Measurements from ENCODE around the gene CSNK1D.

CSNK1D gene

DNA sequence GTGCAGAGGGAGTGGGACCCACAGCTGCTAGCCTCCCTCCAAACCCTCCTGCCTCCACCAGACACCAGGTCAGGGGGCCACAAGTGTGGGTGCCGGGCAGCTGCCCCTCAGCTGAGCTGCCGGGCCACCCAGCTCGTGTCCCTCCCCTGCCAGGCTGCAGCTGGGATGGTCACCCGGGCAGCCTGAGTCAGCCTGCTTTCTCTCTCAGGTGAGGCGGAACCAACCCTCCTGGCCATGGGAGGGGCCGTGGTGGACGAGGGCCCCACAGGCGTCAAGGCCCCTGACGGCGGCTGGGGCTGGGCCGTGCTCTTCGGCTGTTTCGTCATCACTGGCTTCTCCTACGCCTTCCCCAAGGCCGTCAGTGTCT is 37.7 kb downstream of the CSNK1D start:
- no peak for FAIRE-seq
- no peak for DNase-seq (ENCODE audit: insufficient read length, low spot score)
- no peak for TF ChIP-seq POLR2A (IDR thresholded peaks at IDR 0.05; ENCODE audit: low read depth, low read length)

DNA sequence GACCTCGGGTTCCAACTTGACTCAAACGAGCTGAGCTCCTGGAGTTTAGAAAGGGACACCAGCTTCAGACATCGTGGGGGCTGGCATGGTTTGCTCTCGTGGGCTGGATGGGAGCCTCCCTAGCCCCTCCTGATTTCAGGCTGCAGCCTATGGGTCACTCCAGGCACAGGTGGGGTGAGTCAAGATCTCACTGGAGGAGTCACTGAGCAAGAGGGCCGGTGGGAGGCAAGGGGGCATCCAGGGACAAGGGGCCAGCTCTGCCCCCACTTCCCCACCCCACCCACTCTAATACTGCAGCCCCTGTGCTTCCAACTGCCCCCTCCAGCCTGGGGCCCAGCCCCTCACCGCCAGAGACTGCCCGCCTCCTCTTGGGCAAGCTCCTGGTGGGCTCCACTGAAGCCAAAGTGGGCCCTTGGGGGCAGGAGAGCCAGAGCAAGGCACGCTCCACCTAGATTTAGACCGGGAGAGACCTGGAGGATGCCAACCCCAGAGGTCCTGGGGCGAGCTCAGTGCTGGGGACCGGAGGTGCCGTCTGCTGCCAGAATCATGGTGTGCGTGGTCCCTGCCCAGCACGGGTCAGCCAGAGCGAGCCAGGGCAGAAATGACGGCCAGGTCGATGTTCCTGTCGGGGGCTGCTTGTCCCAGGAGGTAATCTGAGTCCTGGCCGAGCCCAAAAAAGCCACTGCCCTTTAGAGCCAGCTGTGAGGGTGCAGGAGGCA is 38.3 kb downstream of the CSNK1D start:
- FAIRE-seq: no peak
- no peak for DNase-seq (ENCODE audit: insufficient read length, low spot score)
- no peak for TF ChIP-seq POLR2A (IDR thresholded peaks at IDR 0.05; ENCODE audit: low read depth, low read length)

DNA sequence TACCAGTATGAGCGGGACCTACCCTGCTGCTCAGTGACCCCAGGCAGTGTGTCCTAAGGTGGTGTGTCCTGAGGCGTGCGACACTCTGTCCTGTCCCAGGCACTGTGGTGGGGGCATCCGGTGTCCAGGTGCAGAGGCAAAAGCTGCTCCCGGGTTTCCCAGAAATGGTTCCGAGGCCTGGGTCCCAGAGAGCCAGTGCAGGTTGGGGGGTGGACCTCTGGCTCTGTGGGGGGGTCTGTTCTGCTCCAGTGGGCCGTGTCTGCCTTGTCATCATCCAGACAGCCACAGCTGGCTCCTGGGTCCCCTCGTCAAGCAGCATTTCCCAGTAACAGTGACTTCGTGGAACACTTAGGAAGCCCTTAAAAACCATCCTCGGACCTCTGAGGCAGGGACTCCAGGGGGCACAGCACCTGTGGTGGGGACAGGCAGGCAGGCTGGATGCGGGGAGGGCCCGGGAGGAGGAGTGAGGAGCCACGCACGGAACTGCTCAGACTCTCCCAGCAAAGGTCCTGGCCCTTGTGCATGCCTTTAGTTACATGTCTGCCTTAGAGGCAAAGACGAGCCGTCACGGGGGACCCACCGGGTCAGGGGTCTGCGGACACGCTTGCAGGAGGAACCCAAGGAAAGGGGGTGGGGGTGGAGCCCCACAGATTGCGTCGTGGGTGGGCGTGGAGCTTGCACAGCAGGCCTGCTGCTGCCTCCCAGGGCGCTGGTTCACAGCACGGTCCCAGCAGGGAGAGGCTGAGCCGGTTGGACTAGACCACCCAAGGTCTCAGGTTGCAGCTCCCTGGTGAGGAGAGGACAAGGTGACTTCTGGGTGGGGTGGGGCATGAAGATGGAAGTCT is 39.1 kb downstream of the CSNK1D start:
- FAIRE-seq: no peak
- no peak for TF ChIP-seq POLR2A (IDR thresholded peaks at IDR 0.05; ENCODE audit: low read depth, low read length)

DNA sequence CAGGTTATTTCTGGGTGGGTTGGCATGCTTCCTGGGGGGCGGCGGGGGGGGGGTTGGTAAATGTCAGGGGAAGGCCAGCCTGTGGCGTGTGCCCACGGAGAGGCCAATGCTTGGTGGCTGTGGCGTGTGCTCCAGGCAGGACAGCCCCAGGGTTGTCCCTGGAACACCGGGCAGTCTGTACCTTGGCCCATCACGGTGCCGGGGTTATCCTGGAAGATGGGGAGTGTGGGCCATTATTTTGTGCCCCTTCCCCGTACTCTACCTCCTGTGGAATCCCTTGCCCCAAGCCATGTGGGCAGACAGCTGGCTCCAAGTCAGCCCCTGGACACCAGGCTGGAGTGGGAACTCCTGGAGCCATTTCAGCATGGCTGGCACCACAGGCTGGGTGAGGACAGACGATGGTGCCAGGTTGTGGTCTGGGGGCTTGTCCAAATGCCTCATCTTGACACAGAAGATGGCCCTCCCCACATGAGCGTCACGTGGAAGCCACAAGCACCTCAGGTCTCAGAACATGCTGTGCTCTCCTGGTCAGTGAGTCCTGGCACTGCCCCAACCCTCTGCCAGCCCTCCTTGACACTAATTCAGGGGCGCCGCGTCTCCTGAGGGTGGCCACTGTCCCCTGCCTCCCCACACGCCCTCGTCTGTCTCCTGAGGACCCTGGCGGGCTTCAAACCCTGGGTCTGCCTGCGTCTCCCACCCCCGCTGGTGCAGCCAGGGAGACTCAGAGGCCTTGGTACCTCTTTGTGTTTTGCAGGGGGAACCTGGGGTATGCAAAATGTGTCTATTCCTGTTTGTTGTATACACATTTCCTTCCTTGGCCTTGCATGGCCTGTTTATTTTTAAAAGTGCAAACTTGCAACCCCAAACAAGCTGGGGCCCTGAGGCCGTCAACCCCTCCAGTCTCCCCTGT is 40.4 kb downstream of the CSNK1D start:
- FAIRE-seq (no peak), DNase-seq (ENCODE audit: insufficient read length, low spot score) (no peak)
- no peak for TF ChIP-seq POLR2A (IDR thresholded peaks at IDR 0.05; ENCODE audit: low read depth, low read length)

More for the DNA sequence above, 39.1 kb downstream of the CSNK1D start:
- no peak for DNase-seq (ENCODE audit: insufficient read length, low spot score)

DNA sequence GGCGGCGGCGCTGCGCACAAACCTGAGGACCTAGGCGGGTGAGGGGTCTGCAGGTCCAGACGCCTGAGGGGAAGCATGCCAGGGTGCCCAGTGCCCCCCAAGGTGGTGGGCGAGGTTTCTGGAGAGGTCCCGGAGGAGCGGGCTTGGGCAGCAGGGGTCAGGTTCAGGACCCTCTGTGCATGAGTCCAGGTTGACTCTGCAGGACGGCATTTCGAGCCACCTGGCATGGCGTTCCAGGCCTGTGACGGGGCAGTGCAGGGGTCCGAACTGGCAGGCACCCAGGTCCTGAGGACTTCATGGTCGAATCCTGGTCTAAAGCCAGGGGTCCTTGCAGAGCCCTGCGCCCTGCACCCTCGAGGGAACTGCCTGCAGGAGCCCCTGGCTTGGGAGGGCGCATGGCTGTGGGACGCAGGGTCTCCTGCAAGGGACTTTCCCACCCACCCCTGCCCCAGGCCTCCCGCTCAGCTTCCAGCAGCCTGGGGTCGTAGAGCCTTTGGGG is 41.1 kb downstream of the CSNK1D start:
- FAIRE-seq (no peak), DNase-seq (ENCODE audit: insufficient read length, low spot score) (no peak)
- no peak for TF ChIP-seq POLR2A (IDR thresholded peaks at IDR 0.05; ENCODE audit: low read depth, low read length)

DNA sequence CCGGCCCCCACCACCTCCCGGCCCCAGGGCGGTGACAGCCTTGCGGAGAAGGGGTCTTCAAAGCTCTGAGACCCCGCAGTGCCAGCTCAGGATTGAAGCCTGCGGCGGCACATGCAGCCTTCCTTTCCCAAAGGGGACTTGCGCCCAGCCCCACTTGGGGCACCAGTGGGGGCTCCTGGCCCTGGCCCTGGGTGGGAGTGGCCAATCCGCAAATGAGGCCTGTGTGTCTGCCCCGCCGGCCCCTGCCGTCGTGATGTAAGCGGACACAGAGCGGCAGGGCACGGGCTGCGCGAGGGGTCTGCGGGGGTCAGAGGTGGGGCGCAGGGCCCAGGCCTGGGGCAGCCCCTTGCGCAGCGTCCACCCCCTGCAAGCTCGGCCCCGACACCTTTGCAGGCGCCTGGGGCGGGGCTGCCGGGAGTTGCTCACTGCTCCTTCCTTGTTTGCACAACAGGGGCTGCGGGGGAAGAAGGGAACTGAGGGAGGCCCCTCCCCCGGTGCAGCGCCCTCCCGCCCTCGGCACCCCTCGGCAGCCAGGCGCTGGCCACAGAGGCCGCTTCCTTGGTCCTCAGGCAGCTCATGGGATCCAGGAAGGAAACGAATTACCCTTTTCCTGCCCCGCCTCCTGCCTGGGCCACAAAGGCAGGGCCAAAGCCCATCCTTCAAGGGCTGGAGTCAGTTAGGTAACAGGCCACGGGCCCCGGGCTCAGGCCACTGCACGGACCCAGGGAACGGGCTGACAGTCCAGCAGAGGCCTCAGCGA is 41.8 kb downstream of the CSNK1D start:
- TF ChIP-seq POLR2A (IDR thresholded peaks at IDR 0.05; ENCODE audit: low read depth, low read length): no peak
- FAIRE-seq (no peak), DNase-seq (ENCODE audit: insufficient read length, low spot score) (no peak)

DNA sequence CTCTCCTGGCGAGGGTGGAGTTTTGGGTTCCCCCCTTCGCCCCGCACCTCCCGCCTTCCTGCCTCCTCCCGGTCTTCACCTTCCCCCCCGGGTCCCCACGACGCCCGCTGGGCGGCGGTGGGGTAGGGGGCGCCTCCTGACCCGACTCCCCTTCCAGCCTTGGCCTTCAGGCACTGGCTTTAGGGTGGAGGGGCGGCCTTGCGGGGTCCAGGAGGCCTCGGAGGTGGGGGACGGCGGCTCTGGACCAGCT is 42.3 kb downstream of the CSNK1D start:
- FAIRE-seq (no peak), DNase-seq (ENCODE audit: insufficient read length, low spot score) (no peak)
- no peak for TF ChIP-seq POLR2A (IDR thresholded peaks at IDR 0.05; ENCODE audit: low read depth, low read length)

DNA sequence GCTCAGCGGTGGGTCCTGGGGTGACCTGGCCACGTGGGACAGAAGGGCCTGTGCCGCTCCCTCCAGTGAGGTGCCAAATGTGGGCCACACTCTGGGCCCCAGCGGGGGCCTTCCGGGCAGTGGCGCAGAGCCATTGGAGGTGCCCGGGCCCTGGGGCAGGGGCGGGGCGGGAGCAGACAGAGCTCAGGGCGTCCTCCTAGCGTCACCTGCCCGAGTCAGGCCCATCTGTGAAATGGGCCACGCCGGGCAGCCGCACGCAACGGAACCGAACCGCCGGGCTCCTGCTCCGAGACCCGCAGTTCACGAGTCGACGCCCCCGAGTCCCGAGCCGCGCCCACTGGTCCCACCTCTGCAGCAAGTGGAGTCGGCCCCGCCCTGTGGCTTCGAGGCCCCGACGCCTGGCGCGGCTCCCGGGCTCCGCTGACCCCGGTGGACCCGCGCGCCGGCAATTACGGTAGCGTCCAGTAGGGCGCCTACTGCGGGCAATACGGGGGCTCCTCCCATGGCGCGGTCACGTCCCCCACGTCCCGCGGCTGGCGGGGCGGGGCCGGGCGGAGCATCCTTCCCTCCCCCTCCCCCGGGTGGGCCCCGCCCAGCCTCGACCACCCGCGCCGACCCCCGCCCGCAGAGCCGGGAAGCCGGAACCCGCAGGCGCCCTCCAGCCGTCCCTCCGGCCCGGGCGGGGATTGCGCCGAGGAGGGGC is 42.7 kb downstream of the CSNK1D start:
- FAIRE-seq: no peak
- peak; percentile 20; the same call in 1 of the 2 replicates for TF ChIP-seq POLR2A (IDR thresholded peaks at IDR 0.05; ENCODE audit: low read depth, low read length)
- no peak for DNase-seq (ENCODE audit: insufficient read length, low spot score)

DNA sequence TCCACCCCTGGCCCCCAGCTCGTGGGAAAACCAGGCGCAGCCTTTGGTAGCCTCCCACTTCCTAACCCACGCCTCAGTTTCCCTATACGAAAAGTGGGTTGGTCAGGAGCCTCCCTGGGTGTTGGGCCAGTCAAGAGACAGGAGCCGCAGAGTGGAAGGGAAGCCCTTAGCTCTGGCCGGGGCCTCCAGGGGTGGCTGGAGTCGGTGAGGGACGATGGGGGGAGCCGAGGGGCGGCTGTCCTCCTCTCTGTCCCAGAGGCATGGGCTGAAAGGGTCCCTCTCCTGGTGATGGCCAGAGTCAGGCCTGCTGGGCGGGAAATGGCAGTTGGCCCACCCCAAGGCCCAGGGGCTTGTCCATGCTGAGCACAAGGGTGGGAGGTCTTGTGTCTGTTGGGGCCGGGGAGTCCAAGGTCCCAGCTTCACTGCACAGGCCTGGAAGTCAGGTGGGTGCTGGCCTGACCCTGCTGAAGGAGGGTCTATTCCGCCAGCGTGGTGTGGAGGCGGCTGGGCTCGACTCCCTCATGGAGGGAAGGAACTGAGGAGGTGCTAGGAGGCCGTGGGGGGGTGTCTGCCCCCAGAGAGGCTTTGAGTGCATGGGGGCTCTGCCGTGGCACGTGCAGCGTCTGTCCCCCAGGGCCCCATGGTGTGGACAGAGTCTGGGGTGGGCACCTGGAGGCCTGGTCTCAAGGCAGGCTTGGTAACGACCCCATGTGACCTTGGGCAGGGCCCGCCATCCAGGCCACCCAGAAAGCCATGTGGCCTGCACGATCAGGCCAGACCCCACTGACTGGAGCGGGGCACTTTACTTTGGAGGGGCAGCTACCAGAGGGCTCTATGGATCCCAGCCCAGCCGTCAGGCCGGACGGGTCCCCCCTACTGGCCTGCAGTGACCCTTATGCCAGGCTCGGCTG is 43.5 kb downstream of the CSNK1D start:
- DNase-seq (ENCODE audit: insufficient read length, low spot score): no peak
- no peak for FAIRE-seq
- no peak for TF ChIP-seq POLR2A (IDR thresholded peaks at IDR 0.05; ENCODE audit: low read depth, low read length)

DNA sequence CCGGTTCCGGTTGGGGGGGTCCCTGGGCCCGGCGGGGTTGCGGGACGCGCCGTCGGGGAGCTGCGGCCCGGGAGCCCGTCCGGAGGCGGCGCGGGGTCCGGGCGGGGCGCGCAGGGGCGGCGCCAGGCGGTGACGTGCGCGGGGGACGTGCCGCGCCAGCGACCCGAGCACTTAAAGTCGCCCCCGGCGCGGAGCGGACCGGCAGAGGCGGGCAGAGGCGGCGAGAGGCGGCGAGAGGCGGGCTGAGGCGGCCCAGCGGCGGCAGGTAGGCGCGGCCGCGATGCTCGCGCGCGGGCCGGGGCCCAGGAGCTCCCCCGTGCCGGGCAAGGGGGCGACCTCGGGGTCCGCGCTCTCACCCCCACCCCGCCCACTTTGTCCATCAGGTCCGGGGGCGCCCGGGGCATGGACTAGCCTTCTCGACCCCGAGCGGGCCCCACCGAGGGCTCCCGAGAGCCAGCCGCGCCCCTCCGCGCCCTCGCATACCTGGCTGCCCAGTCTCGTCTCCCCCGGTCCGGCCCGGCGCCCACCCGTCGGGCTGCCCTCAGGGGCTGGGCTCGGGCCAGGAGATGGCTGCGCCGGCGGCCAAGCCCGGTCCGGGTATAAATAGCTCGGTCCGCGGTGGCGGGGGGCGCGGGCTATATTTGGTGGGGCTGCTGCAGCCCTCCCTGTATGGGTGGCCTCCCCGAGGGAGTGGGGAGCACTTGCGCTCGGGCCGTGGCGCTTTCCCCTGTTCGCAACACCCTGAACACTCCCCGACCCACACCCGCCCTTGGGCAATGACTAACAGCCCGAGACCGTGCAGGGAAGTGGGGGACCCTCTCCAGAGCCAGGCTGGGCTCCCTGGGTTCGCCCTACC is 44.4 kb downstream of the CSNK1D start, which contains the start of gene SLC16A3:
Gene SLC16A3, plus strand, starts transcription at position 201 of the 856 bp plus-strand sequence. CDS start 6,967 bp downstream, outside the sequence.
- FAIRE-seq: no peak
- DNase-seq (ENCODE audit: insufficient read length, low spot score): no peak
- TF ChIP-seq POLR2A (IDR thresholded peaks at IDR 0.05; ENCODE audit: low read depth, low read length): peak; percentile 99

DNA sequence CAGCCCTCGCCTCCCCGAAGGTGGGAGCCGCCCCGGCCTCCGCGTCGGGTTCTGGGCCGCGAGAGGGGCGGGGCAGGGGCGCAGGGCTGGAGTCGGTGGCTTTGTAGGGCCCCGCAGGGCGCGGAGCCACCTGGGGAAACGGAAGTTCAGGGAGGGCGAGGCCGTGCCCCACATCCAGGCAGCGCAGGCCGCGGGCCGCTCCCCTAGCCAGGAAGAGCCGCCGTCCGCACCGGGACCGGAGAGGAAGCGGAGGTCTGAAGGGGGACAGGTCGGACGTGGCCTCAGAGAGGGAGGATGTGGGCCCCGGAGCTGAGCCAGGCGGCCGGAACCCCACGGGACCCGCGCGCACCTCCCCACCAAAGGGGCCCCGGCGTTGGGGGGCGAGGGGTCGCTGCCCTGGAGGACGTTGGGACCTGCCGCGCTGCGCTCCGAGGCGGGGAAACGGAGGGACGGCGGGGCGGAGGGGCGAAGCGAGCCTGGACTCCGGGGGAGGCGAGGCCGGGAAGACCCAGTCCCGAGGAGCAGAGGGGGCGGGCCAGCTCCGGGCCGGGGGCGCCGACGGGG is 45.1 kb downstream of the CSNK1D start:
- no peak for TF ChIP-seq POLR2A (IDR thresholded peaks at IDR 0.05; ENCODE audit: low read depth, low read length)
- FAIRE-seq (no peak), DNase-seq (ENCODE audit: insufficient read length, low spot score) (no peak)

All from H54 (cell line).